IgD-negative memory B cell (primary cell): ENCODE data around the gene HKDC1. TPM values are rescaled to one million over a fixed set of nuclear protein-coding genes. Genes with fewer than 3 reads are reported as not detected.
"Not testable (repeated sequence)": the region's sequence is repeated elsewhere in the genome, so short reads cannot be mapped to it uniquely, and the experiment has no call there.

Experiments
- H3K27ac Mint-ChIP-seq, 3 donors: one replicate each; pipeline ENCODE4 v1.8.0; 2020 to 2022; ENCODE audit warnings: mild to moderate bottlenecking in 3 of 3, mixed read lengths in 3 of 3, moderate library complexity in 1 of 3
- H3K27me3 Mint-ChIP-seq: one replicate; pipeline ENCODE4 v1.8.0; 2021; ENCODE audit warnings: mixed read lengths
- H3K36me3 Mint-ChIP-seq: one replicate; pipeline ENCODE4 v1.8.0; 2020; ENCODE audit warnings: mild to moderate bottlenecking, mixed read lengths
- H3K4me1 Mint-ChIP-seq, 3 donors: one replicate each; pipeline ENCODE4 v1.8.0; 2020 to 2022; ENCODE audit warnings: mixed read lengths in 3 of 3, mild to moderate bottlenecking in 1 of 3
- H3K4me3 Mint-ChIP-seq, 4 donors: one replicate each; pipeline ENCODE4 v1.8.0; 2020 to 2022; ENCODE audit warnings: mild to moderate bottlenecking in 4 of 4, mixed read lengths in 4 of 4, moderate library complexity in 3 of 4
- H3K9me3 Mint-ChIP-seq, 3 donors: one replicate each; pipeline ENCODE4 v1.8.0; 2020 to 2021; ENCODE audit warnings: mixed read lengths in 3 of 3, mild to moderate bottlenecking in 1 of 3
- polyA plus RNA-seq: library from polyadenylated mRNA; unstranded; fragments of 300-500 nt; fragmentation: Illumina TruSeq; gene quantifications from one replicate; pipeline ENCODE4 v1.2.3, GENCODE V29; 2021

Gene HKDC1
- polyA plus RNA-seq = 0.43 TPM

DNA sequence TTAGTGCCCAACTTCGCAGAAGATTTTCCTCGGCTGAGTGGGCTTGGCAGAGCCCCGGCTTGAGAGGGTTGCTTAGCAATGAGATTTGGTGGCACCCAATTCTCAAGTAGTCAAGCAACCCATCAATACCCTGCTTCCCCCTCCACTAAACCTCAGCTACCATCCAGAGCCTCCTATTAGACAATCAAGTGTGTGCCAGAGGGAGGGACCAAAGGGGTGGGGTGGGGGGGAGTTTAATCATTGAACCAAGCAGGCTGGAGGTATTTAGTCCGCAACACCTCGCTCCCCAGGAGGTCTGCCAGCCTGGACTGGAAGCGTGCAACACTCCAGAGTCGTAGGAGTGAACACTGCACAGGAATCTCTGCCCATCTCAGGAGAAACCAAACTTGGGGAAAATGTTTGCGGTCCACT lies at the start of gene HKDC1:
TSS of gene HKDC1 (plus strand) at position 292 of the 411 bp plus-strand sequence. CDS start at position 396, 104 bp downstream.
- H3K27me3 Mint-ChIP-seq = peaks cover 13% of the 10 kb centered on the region
- H3K4me1 Mint-ChIP-seq = peaks cover 13 to 32% (median 19%) of the 10 kb centered on the region in 3 donors
- no peak within 1 kb of the TSS for H3K4me3 Mint-ChIP-seq
- H3K27ac Mint-ChIP-seq = peak within 1 kb of the TSS in 2 of 3 donors; percentile 35 to 57
- H3K9me3 Mint-ChIP-seq = no peaks in the 10 kb centered on the region
- peaks cover 1% of the 10 kb centered on the region for H3K36me3 Mint-ChIP-seq

GRCh38 chr10:69172241-69172982 lies 47.7 kb upstream of the HKDC1 start:
- no peak overlapping the region for H3K4me3 Mint-ChIP-seq
- H3K4me1 Mint-ChIP-seq = peaks cover 1 to 4% (median 2%) of the 10 kb centered on the region in 3 donors
- H3K27ac Mint-ChIP-seq = no peak overlapping the region
- H3K9me3 Mint-ChIP-seq = no peaks in the 10 kb centered on the region
- H3K36me3 Mint-ChIP-seq = peaks cover 2% of the 10 kb centered on the region
- H3K27me3 Mint-ChIP-seq = no peaks in the 10 kb centered on the region

- H3K4me1 Mint-ChIP-seq = peaks cover 7 to 11% (median 9%) of the 10 kb centered on the region in 3 donors
- H3K36me3 Mint-ChIP-seq, H3K27me3 Mint-ChIP-seq, H3K27ac Mint-ChIP-seq, H3K9me3 Mint-ChIP-seq, H3K4me3 Mint-ChIP-seq: not testable (repeated sequence)
Measured at GRCh38 chr10:69175326-69175725, 44.8 kb upstream of the HKDC1 start.

DNA sequence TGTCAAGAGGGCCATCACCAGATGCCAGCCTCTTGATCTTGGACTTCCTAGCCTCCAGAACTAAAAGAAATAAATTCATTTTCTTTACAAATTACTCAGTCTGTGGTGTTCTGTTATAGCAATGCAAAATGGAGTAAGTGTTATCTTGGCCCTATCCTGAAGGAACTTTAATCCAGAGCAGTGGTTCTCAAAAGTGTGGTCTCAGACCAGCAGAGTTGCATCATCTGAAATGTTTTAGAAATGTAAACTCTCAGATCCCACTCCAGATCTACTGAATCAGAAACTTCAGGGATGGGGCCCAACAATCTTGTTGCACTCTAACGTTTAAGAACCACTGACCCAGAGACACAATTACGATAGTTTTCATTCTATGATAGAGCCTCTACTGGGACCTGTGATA lies 43.3 kb upstream of the HKDC1 start:
- Mint-ChIP-seq H3K27ac (peak overlapping the region in 1 of 3 donors; percentile 59), H3K36me3 (no peaks in the 10 kb centered on the region), H3K4me1 (peaks cover 14 to 18% (median 15%) of the 10 kb centered on the region in 3 donors), H3K9me3 (no peaks in the 10 kb centered on the region), H3K4me3 (peak overlapping the region in 2 of 4 donors; percentile 20 to 52), H3K27me3 (no peaks in the 10 kb centered on the region)

DNA sequence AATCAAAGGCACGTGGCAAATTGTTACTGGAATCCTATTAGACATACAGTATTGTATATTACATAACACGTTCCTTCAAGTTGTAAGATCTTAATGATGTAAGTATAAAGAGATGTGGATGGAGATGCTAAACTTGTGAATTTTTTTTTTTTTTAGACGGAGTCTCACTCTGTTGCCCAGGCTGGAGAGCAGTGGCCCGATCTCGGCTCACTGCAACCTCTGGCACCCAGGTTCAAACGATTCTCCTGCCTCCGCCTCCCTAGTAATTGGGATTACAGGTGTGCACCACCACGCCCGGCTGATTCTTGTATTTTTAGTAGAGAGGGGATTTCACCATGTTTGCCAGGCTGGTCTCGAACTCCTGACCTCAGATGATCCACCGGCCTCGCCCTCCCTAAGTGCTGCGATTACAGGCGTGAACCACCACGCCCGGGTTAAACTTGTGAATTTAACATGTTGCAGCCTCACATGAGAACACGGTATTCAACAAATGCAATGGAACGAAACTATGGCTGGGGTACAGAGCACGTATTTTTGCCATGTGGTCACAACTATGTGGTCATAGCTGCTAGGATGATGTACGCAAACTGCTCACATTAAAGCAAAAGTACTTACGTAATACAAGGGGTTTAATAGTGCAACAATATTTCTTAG lies 40.9 kb upstream of the HKDC1 start:
- Mint-ChIP-seq H3K27ac (peak overlapping the region; percentile 94 to 100 (median 100)), H3K27me3 (no peaks in the 10 kb centered on the region), H3K4me3 (peak overlapping the region; percentile 86 to 98 (median 96)), H3K9me3 (no peaks in the 10 kb centered on the region), H3K4me1 (peaks cover 19 to 28% (median 23%) of the 10 kb centered on the region in 3 donors), H3K36me3 (no peaks in the 10 kb centered on the region)

DNA sequence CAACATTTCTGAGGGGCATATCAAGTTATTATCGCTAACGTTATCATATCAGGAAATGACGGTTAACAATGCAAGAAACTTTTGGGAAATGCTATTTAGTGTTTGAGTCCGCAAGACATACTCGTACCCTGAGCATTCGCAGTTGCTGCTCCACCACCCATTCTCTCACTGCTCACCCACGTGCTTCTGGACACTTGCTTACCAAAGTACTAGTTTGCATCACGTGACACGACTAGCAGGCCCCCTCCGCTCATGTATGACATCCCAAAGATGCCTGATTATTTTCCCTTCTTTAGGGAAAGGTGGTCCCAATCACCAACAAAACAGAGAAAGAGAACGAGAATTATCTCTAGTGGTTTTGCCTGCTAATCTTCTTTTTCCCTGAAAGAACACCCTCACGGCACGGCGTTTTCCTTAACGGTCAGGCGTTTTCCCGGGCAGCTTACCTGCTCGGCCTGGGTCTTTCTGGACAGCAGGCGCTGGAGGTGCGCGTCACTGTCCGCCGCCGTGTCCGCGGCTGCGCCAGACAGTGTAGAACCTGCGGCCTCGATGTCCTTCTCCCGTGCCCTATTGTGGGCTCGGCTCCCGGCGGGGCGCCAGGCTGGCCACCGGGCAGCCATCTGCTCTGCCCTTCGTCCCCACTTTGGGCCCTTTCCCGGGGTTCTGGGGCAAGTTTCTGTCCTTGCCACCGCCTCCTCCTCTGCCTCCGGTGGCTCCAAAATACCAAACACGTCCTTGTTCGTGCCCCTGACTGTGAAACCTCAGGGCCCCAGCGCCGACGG lies 40.2 kb upstream of the HKDC1 start, which contains the start of gene SUPV3L1:
TSS of gene SUPV3L1 (plus strand) at position 492 of the 782 bp plus-strand sequence. CDS start at position 550, 58 bp downstream.
- Mint-ChIP-seq H3K27ac (peak within 1 kb of the TSS; percentile 94 to 100 (median 100)), H3K9me3 (no peaks in the 10 kb centered on the region), H3K27me3 (no peaks in the 10 kb centered on the region), H3K36me3 (no peaks in the 10 kb centered on the region), H3K4me1 (peaks cover 19 to 32% (median 23%) of the 10 kb centered on the region in 3 donors), H3K4me3 (peak within 1 kb of the TSS; percentile 86 to 98 (median 96))

- H3K9me3 Mint-ChIP-seq = no peaks in the 10 kb centered on the region
- H3K27ac Mint-ChIP-seq = peak overlapping the region; percentile 94 to 100 (median 100)
- peak overlapping the region; percentile 86 to 98 (median 96) for H3K4me3 Mint-ChIP-seq
- peaks cover 19 to 33% (median 26%) of the 10 kb centered on the region in 3 donors for H3K4me1 Mint-ChIP-seq
- H3K27me3 Mint-ChIP-seq = no peaks in the 10 kb centered on the region
- H3K36me3 Mint-ChIP-seq = no peaks in the 10 kb centered on the region
Measured at GRCh38 chr10:69180525-69181204, 39.5 kb upstream of the HKDC1 start.

DNA sequence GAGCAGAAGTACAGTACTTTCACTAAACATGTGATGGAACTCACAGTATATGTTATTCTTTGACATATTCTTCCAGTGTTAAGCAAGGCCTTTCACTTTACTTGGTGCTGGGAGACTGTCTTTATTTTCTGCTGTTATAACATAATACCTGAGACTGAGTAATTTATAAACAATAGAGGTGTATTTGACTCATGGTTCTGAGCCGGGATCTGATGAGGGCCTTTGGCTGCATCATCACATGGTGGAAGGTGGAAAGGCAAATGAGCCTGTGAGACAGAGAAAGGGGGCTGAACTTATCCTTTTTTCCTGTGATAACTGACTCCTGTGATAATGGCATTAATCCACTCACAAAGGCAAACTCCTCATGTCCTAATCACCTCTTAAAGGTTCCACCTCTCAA lies 38.7 kb upstream of the HKDC1 start:
- Mint-ChIP-seq H3K27me3 (no peaks in the 10 kb centered on the region), H3K9me3 (no peaks in the 10 kb centered on the region), H3K27ac (peak overlapping the region; percentile 94 to 100 (median 100)), H3K4me1 (peaks cover 19 to 34% (median 26%) of the 10 kb centered on the region in 3 donors), H3K4me3 (peak overlapping the region; percentile 86 to 98 (median 96)), H3K36me3 (no peaks in the 10 kb centered on the region)

- Mint-ChIP-seq H3K36me3 (no peaks in the 10 kb centered on the region), H3K27ac (no peak overlapping the region), H3K4me3 (peak overlapping the region in 1 of 4 donors; percentile 42), H3K27me3 (no peaks in the 10 kb centered on the region), H3K9me3 (no peaks in the 10 kb centered on the region), H3K4me1 (peaks cover 19 to 34% (median 26%) of the 10 kb centered on the region in 3 donors)
Measured at GRCh38 chr10:69182005-69182404, 38.1 kb upstream of the HKDC1 start.

GRCh38 chr10:69186524-69186923 lies 33.6 kb upstream of the HKDC1 start:
- H3K27ac Mint-ChIP-seq = peak overlapping the region in 1 of 3 donors; percentile 48
- peaks cover 3% of the 10 kb centered on the region for H3K36me3 Mint-ChIP-seq
- no peaks in the 10 kb centered on the region for H3K9me3 Mint-ChIP-seq
- H3K27me3 Mint-ChIP-seq = no peaks in the 10 kb centered on the region
- peaks cover 4 to 18% (median 17%) of the 10 kb centered on the region in 3 donors for H3K4me1 Mint-ChIP-seq
- peak overlapping the region in 1 of 4 donors; percentile 61 for H3K4me3 Mint-ChIP-seq

DNA sequence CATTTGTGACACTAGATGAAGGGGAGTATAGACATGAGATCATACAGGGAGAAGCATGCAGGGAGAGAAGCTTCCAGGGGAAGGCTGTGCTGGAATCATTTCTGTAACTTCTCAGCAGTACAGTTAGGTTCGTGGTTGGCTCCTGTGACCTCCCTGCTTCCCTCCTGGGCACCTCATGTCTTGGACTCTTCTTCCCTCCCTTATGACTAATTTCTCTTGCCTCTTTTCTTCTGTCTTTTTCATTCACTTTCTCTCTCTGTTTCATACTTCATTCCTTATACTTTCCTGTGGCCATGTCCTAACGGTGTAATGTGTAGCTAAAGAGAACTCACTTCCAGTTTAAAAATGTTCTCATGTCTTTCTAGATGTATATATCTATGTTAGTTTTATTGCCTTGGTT lies 19.1 kb upstream of the HKDC1 start:
- H3K36me3 Mint-ChIP-seq = peaks cover 7% of the 10 kb centered on the region

DNA sequence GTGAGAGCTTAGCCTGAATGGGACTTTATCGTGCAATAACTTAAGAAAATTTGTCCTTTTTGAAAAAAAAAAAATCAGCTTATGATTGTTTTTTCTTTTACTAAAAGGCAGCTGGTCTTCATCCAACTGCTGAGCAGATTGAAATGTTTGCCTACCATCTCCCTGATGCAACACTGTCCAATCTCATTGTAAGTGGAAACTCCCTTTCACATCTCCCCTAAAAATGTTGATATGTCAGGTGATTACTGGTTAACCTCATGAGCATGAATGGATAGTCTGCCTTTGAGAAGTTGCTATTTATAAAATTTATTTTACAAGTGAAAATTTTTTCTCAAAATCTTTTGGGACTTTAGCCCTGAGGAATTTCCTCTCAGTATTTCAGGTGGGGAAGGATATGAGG lies 17.8 kb upstream of the HKDC1 start:
- Mint-ChIP-seq H3K4me3 (no peak overlapping the region), H3K36me3 (peaks cover 7% of the 10 kb centered on the region), H3K4me1 (peaks cover 3 to 13% (median 10%) of the 10 kb centered on the region in 3 donors), H3K27me3 (no peaks in the 10 kb centered on the region), H3K9me3 (no peaks in the 10 kb centered on the region), H3K27ac (peak overlapping the region; percentile 5 to 81 (median 53))

More for the DNA sequence above, 19.1 kb upstream of the HKDC1 start:
- H3K9me3 Mint-ChIP-seq = no peaks in the 10 kb centered on the region
- H3K27ac Mint-ChIP-seq = peak overlapping the region in 2 of 3 donors; percentile 5 to 51
- no peaks in the 10 kb centered on the region for H3K27me3 Mint-ChIP-seq
- peaks cover 3 to 13% (median 10%) of the 10 kb centered on the region in 3 donors for H3K4me1 Mint-ChIP-seq
- no peak overlapping the region for H3K4me3 Mint-ChIP-seq

- H3K27me3 Mint-ChIP-seq = no peaks in the 10 kb centered on the region
- peaks cover 0 to 7% (median 5%) of the 10 kb centered on the region in 3 donors for H3K4me1 Mint-ChIP-seq
Measured at GRCh38 chr10:69208761-69209160, 11.4 kb upstream of the HKDC1 start.

GRCh38 chr10:69209787-69210484 lies 10.2 kb upstream of the HKDC1 start:
- H3K36me3 Mint-ChIP-seq = peaks cover 3% of the 10 kb centered on the region
- H3K4me3 Mint-ChIP-seq = no peak overlapping the region
- peaks cover 0 to 6% (median 2%) of the 10 kb centered on the region in 3 donors for H3K4me1 Mint-ChIP-seq
- peaks cover 0 to 4% (median 0%) of the 10 kb centered on the region in 3 donors for H3K9me3 Mint-ChIP-seq
- no peaks in the 10 kb centered on the region for H3K27me3 Mint-ChIP-seq
- H3K27ac Mint-ChIP-seq = no peak overlapping the region

More at GRCh38 chr10:69208761-69209160, 11.4 kb upstream of the HKDC1 start:
- Mint-ChIP-seq H3K9me3 (no peaks in the 10 kb centered on the region), H3K4me3 (no peak overlapping the region), H3K36me3 (peaks cover 3% of the 10 kb centered on the region), H3K27ac (no peak overlapping the region)
